Measurements from ENCODE around the gene WDR76. TPM values are rescaled to one million over a fixed set of nuclear protein-coding genes. Genes with fewer than 3 reads are reported as not detected.

WDR76 gene
- total RNA-seq, 1 experiment from 2014 or later: 27.2 TPM

- no peaks in the 10 kb centered on the region for H3K9me3 ChIP-seq (ENCODE audit: insufficient read depth, low read depth)
- BruUV-seq (replicated peaks): no TSS peak
- H3K9me2 ChIP-seq (ENCODE audit: insufficient read depth): no peaks in the 10 kb centered on the region
- CTCF ChIA-PET: interaction anchor here (0.7 kb wide), 1 partner anchor 35 kb away, joined by 3 read pairs; no protein-coding TSS in a partner anchor
- H4K20me1 ChIP-seq (ENCODE audit: insufficient read depth): no peaks in the 10 kb centered on the region
- POLR2A ChIA-PET (ENCODE audit: unreplicated experiment): no interaction called here
- no peaks in the 10 kb centered on the region for H3K4me1 ChIP-seq (replicated peaks; ENCODE audit: insufficient read depth)
- no peak overlapping the region for H2AFZ ChIP-seq
- no peak for DNase-seq
- H3K27me3 ChIP-seq (ENCODE audit: insufficient read depth, low read depth): no peaks in the 10 kb centered on the region
- no peaks in the 10 kb centered on the region for H3K36me3 ChIP-seq (ENCODE audit: low read depth)
- no peak overlapping the region for H3K4me3 ChIP-seq
- H3K4me2 ChIP-seq: no peak overlapping the region
- intact Hi-C loops (cut with micrococcal nuclease; ENCODE audit: unreplicated experiment): no loop called here
- TF ChIP-seq EZH2 (IDR thresholded peaks at IDR 0.05; ENCODE audit: low read depth) (no peak), CTCF (conservative IDR thresholded peaks at IDR 0.05) (no peak)
- no peaks in the 10 kb centered on the region for H3F3A ChIP-seq (ENCODE audit: insufficient read depth, low read depth)
- H3K27ac ChIP-seq: no peak overlapping the region
- H3K79me2 ChIP-seq (ENCODE audit: low read depth): no peaks in the 10 kb centered on the region
These were observed 51.6 kb downstream of the WDR76 start for GRCh38 chr15:43878446-43878845.

- CTCF ChIA-PET: no interaction called here
These were observed 52.9 kb downstream of the WDR76 start for GRCh38 chr15:43879386-43880355.

More at GRCh38 chr15:43879386-43880355, 52.9 kb downstream of the WDR76 start:
- Histone ChIP-seq H3K36me3 (ENCODE audit: low read depth) (no peaks in the 10 kb centered on the region), H3K27ac (no peak overlapping the region), H2AFZ (no peak overlapping the region), H3K9me3 (ENCODE audit: insufficient read depth, low read depth) (no peaks in the 10 kb centered on the region), H3F3A (ENCODE audit: insufficient read depth, low read depth) (no peaks in the 10 kb centered on the region), H3K4me1 (replicated peaks; ENCODE audit: insufficient read depth) (no peaks in the 10 kb centered on the region), H3K79me2 (ENCODE audit: low read depth) (no peaks in the 10 kb centered on the region), H3K4me3 (no peak overlapping the region), H4K20me1 (ENCODE audit: insufficient read depth) (no peaks in the 10 kb centered on the region), H3K9me2 (ENCODE audit: insufficient read depth) (no peaks in the 10 kb centered on the region), H3K4me2 (no peak overlapping the region), H3K27me3 (ENCODE audit: insufficient read depth, low read depth) (no peaks in the 10 kb centered on the region)
- DNase-seq: no peak
- intact Hi-C loops (cut with micrococcal nuclease; ENCODE audit: unreplicated experiment): no loop called here
- TF ChIP-seq EZH2 (IDR thresholded peaks at IDR 0.05; ENCODE audit: low read depth) (no peak), CTCF (conservative IDR thresholded peaks at IDR 0.05) (no peak)
- no TSS peak for BruUV-seq (replicated peaks)
- POLR2A ChIA-PET (ENCODE audit: unreplicated experiment): no interaction called here

Data from PC-9 (cell line).